GM12891 (cell line): ENCODE measurements around the gene TRDN.

Source experiments
- POLR2AphosphoS5 ChIP-seq: IDR thresholded peaks from 2 replicates; pipeline ENCODE4 v1.6.1; 2011; ENCODE audit warnings: low read depth, low read length, control low read depth
- TAF1 ChIP-seq: IDR thresholded peaks from 2 replicates; pipeline ENCODE4 v1.6.1; 2011; ENCODE audit warnings: low read depth, low read length, control low read depth

- TF ChIP-seq TAF1 (no peak), POLR2AphosphoS5 (no peak)
These were observed 61.6 kb downstream of the TRDN start for GRCh38 chr6:123575188-123575587.
